ENCODE results near the gene NPAS3.

Gene NPAS3

DNA sequence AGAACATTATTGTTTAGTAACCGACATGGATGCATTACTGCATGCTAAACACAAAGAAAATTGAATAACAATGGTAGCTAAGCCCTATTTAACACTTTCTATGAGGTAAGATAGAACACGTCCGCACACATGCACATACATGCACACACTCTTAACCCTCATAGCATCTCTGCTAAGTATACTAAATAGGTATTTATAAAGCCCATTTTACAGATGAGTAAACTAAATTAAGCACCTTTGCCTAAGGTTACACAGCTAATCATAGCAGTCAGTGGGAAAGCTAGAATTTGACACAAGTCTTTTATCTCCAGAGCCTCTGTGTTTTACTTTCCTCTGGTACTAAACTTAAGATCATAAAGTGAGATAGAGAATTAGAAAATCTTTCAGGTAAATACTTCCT lies 577.2 kb downstream of the NPAS3 start:
- DNase-seq (ENCODE audit: low read depth): no peak

DNA sequence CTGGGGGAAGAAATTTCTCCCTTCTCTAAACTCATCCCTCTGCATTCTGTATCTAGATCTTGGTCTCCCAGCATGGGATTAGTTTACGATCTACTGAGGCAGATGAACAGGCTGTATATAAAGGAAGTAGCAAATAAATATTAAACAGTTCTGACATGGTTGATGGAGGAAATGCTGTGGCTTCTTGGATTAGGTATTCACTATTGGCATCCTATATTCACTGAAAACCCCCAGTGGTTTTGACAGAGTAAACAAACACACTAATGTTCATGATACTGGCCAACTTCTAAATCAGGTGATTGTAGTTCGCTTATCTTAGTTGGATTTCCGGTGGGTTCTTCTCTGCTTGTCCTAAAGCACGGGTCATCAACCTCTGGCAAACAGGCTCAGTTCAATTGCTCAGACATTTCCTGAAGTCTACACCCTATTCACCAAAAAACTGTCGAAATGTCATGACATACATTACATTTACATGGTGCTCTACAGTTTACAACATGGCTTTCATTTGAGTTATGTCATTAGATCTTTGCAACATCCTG lies 578.3 kb downstream of the NPAS3 start:
- DNase-seq (ENCODE audit: low read depth): no peak

GRCh38 chr14:33521192-33521591 lies 582.5 kb downstream of the NPAS3 start:
- no peak for DNase-seq (ENCODE audit: low read depth)

DNA sequence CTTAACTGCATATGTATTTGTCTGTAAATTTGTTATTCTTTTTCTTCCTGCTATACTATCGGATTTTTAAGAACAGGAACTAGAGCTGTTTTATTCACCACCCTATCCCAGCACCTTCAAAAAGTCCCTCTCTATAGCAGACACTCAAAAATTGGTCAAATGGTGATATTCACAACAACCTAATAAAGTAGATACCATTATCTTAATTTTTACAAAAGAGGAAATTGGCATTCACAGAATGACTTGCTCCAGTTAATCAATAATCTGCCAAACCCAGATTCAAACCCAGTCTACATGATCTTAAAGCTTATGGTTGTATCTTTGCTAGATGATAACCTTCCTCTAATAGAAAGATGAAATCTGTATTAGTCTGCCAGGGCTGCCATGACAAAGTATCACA lies 585.6 kb downstream of the NPAS3 start:
- DNase-seq (ENCODE audit: low read depth): no peak

- DNase-seq (ENCODE audit: low read depth): no peak
Observed at GRCh38 chr14:33525626-33526025, 586.9 kb downstream of the NPAS3 start.

DNA sequence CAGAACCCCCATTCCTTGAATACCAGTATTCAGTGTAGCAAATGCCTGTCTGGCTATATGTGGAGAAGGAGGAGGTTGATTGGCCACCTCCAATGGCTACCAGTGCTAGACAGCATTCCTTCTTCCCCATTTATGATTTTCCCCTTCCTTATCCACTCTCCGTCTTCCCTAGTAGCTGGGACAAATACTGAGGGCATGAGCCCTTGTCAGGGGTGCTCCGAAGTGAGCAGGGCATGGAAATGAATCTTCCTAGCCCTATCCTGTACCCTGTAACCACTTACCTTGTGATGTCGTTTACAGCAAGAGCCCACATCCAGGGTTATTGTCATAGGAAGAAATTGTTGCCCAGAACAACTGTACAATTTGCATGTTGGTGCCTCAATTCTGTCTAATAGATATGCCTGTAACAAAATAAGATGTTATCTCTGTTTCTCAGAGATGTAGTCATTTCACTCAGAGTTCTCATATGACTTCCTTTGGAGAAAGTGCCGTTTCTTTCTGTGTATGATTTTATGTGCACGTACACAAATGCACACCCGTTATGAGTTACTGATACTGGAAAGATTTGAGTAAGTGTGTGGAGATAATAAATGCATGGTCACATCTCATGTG lies 588.5 kb downstream of the NPAS3 start:
- no peak for DNase-seq (ENCODE audit: low read depth)

DNA sequence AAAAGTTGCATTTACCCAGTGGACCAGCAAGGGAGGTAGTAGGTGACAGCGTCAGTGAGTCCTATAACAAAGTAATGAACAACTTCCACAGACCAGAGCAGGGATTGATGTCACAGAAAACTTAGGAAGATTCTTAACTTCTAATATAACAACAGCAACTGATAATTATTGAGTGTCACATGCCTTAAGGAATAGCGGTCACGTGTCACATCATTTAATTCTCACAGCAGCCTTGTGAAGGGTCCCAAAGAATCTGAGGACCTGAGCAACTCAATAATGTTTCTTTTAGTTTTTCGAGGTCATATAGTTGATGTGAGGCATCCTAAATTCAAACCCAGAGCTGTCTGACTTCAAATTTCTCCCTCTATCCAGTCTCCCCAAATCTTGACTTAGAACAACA lies 590.0 kb downstream of the NPAS3 start:
- no peak for DNase-seq (ENCODE audit: low read depth)

GRCh38 chr14:33529787-33530757 lies 591.4 kb downstream of the NPAS3 start:
- no peak for DNase-seq (ENCODE audit: low read depth)

DNA sequence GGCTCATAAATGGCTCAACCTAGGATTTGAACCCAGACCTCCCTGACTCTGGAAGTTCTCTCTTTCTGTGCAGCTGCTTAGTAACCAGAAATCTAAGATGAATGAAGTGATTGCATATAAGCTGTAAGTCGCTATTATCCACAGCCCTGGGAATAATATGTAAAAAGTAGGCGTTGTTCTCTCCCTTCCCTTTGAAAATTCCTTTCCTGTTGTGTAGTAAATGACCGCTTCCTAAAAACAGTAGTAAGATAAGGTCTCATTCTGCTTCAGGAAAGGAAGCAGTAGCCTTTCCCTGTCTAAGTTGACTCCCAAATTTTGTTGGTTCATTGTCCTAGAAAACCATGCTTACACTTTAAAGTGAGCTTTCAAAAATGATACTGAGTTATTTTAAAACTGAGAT lies 593.9 kb downstream of the NPAS3 start:
- no peak for DNase-seq (ENCODE audit: low read depth)

- DNase-seq (ENCODE audit: low read depth): no peak
Observed at GRCh38 chr14:33534104-33534503, 595.4 kb downstream of the NPAS3 start.

DNA sequence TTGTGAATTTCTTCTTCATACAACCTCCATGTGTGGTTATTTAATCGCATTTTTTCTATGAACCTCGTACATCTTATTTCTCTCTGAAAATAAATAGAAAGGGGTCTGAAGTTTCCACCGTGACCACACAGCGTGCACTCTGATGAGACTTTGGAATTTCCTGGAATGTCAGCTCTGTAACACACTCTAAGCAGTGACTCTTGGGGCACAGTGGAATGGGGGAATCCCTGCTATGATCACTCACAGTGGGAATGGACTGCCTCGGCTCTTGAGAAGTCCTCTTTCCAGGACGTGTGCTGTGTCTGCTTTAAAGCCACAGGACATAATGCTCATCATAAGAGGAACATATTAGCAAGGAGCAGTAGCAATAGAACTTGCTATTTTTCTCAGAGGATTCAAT lies 596.0 kb downstream of the NPAS3 start:
- no peak for DNase-seq (ENCODE audit: low read depth)

DNA sequence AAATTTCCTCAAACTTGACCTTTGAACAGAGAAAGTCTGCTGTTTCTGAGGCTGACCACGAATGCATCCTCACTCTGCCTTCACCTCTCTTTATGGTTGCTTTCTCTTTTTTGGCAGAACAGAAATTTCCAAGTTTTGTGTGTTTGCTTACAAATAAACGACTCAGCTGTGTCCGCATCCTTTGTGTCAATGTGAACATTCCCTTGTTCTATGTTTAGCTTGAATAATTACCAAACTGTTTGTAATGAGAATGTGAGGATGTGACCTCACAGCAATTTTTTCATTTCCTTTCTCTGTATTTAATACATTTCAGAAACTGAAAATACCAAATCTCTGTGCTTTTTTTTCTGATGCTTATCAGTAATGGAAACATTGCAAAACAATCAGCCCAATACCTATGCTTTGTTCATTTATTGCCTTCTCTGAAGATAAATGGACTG lies 601.3 kb downstream of the NPAS3 start:
- DNase-seq (ENCODE audit: low read depth): no peak

DNA sequence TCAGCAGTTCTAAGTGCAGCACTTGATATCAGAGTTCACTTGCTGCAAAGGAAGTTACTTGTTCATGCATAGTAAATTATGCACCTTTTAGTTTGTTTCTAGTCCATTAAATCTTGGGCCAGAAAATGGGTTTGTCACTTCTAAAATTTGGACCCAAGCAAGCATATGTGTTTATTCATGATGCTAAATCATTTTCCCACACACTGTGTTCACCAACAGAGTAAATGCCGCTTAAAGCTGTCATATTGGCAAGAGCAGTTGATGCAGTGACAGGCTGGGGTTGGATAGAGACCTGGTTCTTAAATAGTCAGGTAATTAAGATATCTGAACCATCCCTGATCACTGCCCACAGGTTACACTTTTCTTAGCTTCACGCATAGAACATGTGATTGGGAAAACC lies 602.5 kb downstream of the NPAS3 start:
- no peak for DNase-seq (ENCODE audit: low read depth)

- DNase-seq (ENCODE audit: low read depth): no peak
Observed at GRCh38 chr14:33542338-33543287, 603.9 kb downstream of the NPAS3 start.

- no peak for DNase-seq (ENCODE audit: low read depth)
Observed at GRCh38 chr14:33545696-33546095, 607.0 kb downstream of the NPAS3 start.

DNA sequence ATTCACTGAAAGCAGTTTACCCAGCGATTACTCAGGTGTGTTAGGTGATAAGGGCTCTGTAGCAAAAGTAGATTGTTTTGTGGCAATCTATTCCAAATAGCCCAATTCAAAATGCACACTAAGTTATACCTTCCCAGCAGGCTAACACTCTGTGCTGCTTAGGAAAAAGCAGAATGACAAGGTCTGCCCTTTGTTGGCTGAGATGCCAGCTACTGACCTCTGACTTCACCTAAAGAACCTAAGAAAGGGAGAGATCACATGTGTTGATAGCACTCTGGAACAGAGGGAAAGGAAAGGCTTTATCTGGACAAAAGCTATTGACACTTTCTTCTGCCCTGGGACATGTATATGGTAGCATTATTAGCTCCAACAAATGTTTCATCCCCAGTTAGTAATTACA lies 609.9 kb downstream of the NPAS3 start:
- no peak for DNase-seq (ENCODE audit: low read depth)

GRCh38 chr14:33551963-33552362 lies 613.3 kb downstream of the NPAS3 start:
- no peak for DNase-seq (ENCODE audit: low read depth)

GRCh38 chr14:33553706-33554278 lies 615.1 kb downstream of the NPAS3 start:
- no peak for DNase-seq (ENCODE audit: low read depth)

DNA sequence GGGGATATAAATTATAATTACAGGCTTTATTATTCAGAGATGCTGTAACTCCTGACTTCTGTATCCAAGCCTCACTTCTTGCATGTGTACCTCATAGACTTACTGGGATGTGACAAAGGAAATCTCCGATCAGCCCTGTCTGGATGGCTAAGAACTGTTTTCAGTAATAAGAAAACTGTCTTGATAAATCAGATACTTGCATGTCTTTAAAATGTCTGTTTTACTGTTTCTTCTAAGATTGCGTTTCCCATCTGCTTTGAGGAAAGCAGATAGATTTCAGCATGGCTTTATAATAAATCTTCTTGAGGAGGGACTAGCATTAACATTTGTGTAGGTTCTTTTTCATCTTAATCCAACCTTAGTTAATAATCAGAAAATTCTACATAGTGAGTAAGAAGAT lies 616.3 kb downstream of the NPAS3 start:
- DNase-seq (ENCODE audit: low read depth): no peak

GRCh38 chr14:33555710-33556350 lies 617.2 kb downstream of the NPAS3 start:
- DNase-seq (ENCODE audit: low read depth): no peak
